ENCODE measurements around the gene PRUNE1. TPM values are rescaled to one million over a fixed set of nuclear protein-coding genes. Genes with fewer than 3 reads are reported as not detected.

The PRUNE1 gene
- total RNA-seq, 1 experiment from 2014 or later = 24.5 TPM

- TF ChIP-seq, protein P1, sequence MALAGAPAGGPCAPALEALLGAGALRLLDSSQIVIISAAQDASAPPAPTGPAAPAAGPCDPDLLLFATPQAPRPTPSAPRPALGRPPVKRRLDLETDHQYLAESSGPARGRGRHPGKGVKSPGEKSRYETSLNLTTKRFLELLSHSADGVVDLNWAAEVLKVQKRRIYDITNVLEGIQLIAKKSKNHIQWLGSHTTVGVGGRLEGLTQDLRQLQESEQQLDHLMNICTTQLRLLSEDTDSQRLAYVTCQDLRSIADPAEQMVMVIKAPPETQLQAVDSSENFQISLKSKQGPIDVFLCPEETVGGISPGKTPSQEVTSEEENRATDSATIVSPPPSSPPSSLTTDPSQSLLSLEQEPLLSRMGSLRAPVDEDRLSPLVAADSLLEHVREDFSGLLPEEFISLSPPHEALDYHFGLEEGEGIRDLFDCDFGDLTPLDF (CRISPR knock-in tag; IDR thresholded peaks at IDR 0.05) = no peak
- no peak for TF ChIP-seq TEAD1 (CRISPR knock-in tag; IDR thresholded peaks at IDR 0.05)
- no peak for TF ChIP-seq NFYB (CRISPR knock-in tag; conservative IDR thresholded peaks at IDR 0.05; ENCODE audit: low read depth)
These were observed 8.3 kb upstream of the PRUNE1 start (continued) for GRCh38 chr1:150999926-151000325.

GRCh38 chr1:151000408-151000807 lies 7.8 kb upstream of the PRUNE1 start:
- Mint-ChIP-seq H3K4me3 (no peak overlapping the region), H3K9me3 (no peaks in the 10 kb centered on the region), H3K4me1 (peaks cover 9% of the 10 kb centered on the region), H3K36me3 (no peaks in the 10 kb centered on the region), H3K27me3 (ENCODE audit: low read depth) (no peaks in the 10 kb centered on the region), H3K27ac (0 out of 2 replicates have a peak overlapping the region, but pooled peaks have one; percentile 38)
- CTCF ChIA-PET = interaction anchor here (1.6 to 3.3 kb wide), 2 partner anchors 19 to 99 kb away, joined by 3 to 21 read pairs; partner anchors contain the start of gene ANXA9
- no peak for DNase-seq (ENCODE audit: low spot score)
- ATAC-seq = no peak
- POLR2A ChIA-PET = no interaction called here
- TF ChIP-seq GABPB1 (CRISPR knock-in tag; IDR thresholded peaks at IDR 0.05) (peak; percentile 37; the same call in 1 of the 2 replicates), ZNF423 (CRISPR knock-in tag; IDR thresholded peaks at IDR 0.05) (no peak)

- ChIA-PET CTCF (interaction anchor here (0.5 to 3.3 kb wide), 9 partner anchors 21 to 442 kb away, joined by 3 to 21 read pairs (median 3); partner anchors contain the start of genes ANXA9 and CDC42SE1), POLR2A (no interaction called here)
- Mint-ChIP-seq H3K4me3 (no peak overlapping the region), H3K36me3 (no peaks in the 10 kb centered on the region), H3K9me3 (no peaks in the 10 kb centered on the region), H3K4me1 (peaks cover 16% of the 10 kb centered on the region), H3K27ac (no peak overlapping the region), H3K27me3 (ENCODE audit: low read depth) (no peaks in the 10 kb centered on the region)
- DNase-seq (ENCODE audit: low spot score) (no peak), ATAC-seq (no peak)
- no peak for TF ChIP-seq JAZF1 (CRISPR knock-in tag; IDR thresholded peaks at IDR 0.05)
- TF ChIP-seq ZNF423 (CRISPR knock-in tag; IDR thresholded peaks at IDR 0.05) = no peak
- no peak for TF ChIP-seq ZNF671 (CRISPR knock-in tag; IDR thresholded peaks at IDR 0.05)
- TF ChIP-seq, protein P2, sequence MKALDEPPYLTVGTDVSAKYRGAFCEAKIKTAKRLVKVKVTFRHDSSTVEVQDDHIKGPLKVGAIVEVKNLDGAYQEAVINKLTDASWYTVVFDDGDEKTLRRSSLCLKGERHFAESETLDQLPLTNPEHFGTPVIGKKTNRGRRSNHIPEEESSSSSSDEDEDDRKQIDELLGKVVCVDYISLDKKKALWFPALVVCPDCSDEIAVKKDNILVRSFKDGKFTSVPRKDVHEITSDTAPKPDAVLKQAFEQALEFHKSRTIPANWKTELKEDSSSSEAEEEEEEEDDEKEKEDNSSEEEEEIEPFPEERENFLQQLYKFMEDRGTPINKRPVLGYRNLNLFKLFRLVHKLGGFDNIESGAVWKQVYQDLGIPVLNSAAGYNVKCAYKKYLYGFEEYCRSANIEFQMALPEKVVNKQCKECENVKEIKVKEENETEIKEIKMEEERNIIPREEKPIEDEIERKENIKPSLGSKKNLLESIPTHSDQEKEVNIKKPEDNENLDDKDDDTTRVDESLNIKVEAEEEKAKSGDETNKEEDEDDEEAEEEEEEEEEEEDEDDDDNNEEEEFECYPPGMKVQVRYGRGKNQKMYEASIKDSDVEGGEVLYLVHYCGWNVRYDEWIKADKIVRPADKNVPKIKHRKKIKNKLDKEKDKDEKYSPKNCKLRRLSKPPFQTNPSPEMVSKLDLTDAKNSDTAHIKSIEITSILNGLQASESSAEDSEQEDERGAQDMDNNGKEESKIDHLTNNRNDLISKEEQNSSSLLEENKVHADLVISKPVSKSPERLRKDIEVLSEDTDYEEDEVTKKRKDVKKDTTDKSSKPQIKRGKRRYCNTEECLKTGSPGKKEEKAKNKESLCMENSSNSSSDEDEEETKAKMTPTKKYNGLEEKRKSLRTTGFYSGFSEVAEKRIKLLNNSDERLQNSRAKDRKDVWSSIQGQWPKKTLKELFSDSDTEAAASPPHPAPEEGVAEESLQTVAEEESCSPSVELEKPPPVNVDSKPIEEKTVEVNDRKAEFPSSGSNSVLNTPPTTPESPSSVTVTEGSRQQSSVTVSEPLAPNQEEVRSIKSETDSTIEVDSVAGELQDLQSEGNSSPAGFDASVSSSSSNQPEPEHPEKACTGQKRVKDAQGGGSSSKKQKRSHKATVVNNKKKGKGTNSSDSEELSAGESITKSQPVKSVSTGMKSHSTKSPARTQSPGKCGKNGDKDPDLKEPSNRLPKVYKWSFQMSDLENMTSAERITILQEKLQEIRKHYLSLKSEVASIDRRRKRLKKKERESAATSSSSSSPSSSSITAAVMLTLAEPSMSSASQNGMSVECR (CRISPR knock-in tag; IDR thresholded peaks at IDR 0.05; ENCODE audit: borderline replicate concordance) = no peak
- no peak for TF ChIP-seq ZNF219 (CRISPR knock-in tag; IDR thresholded peaks at IDR 0.05; ENCODE audit: borderline replicate concordance)
- TF ChIP-seq, protein P1 (CRISPR knock-in tag; IDR thresholded peaks at IDR 0.05) = no peak
- no peak for TF ChIP-seq AR (CRISPR knock-in tag; IDR thresholded peaks at IDR 0.05)
- TF ChIP-seq FOXP4 (CRISPR knock-in tag; IDR thresholded peaks at IDR 0.05) = no peak
- TF ChIP-seq, protein P3, sequence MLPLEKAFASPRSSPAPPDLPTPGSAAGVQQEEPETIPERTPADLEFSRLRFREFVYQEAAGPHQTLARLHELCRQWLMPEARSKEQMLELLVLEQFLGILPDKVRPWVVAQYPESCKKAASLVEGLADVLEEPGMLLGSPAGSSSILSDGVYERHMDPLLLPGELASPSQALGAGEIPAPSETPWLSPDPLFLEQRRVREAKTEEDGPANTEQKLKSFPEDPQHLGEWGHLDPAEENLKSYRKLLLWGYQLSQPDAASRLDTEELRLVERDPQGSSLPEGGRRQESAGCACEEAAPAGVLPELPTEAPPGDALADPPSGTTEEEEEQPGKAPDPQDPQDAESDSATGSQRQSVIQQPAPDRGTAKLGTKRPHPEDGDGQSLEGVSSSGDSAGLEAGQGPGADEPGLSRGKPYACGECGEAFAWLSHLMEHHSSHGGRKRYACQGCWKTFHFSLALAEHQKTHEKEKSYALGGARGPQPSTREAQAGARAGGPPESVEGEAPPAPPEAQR (CRISPR knock-in tag; IDR thresholded peaks at IDR 0.05) = no peak
- TF ChIP-seq CREB1 (CRISPR knock-in tag; IDR thresholded peaks at IDR 0.05) = no peak
- TF ChIP-seq ATF1 (CRISPR knock-in tag; IDR thresholded peaks at IDR 0.05) = no peak
- TF ChIP-seq FOXJ3 (CRISPR knock-in tag; IDR thresholded peaks at IDR 0.05; ENCODE audit: borderline replicate concordance) = no peak
- TF ChIP-seq ZNF138 (CRISPR knock-in tag; conservative IDR thresholded peaks at IDR 0.05) = no peak
- no peak for TF ChIP-seq GRHL2 (CRISPR knock-in tag; IDR thresholded peaks at IDR 0.05; ENCODE audit: insufficient replicate concordance, severe bottlenecking)
These were observed 6.6 kb upstream of the PRUNE1 start for GRCh38 chr1:151001602-151002001.
